WTC11 (cell line): ENCODE measurements around the gene KCNQ4.

Experiments
- ARID4B ChIP-seq: sonication (generic); formaldehyde crosslinking; IDR thresholded peaks from 2 replicates; pipeline ENCODE4 v1.8.0; 2023; ENCODE audit warnings: missing genetic modification reagents, mild to moderate bottlenecking, borderline replicate concordance
- CREB1 ChIP-seq: sonication (generic); formaldehyde crosslinking; IDR thresholded peaks from 2 replicates; pipeline ENCODE4 v1.8.0; 2023; ENCODE audit warnings: mild to moderate bottlenecking, missing genetic modification reagents
- FOXP1 ChIP-seq: sonication (generic); formaldehyde crosslinking; IDR thresholded peaks from 2 replicates; pipeline ENCODE4 v1.8.0; 2022; ENCODE audit warnings: missing genetic modification reagents, mild to moderate bottlenecking, moderate library complexity, borderline replicate concordance

- TF ChIP-seq CREB1 (CRISPR knock-in tag) (no peak), FOXP1 (CRISPR knock-in tag) (no peak), ARID4B (CRISPR knock-in tag) (peak; percentile 50; the same call in 1 of the 2 replicates)
Measured at GRCh38 chr1:40861224-40862003, 77.8 kb downstream of the KCNQ4 start.
